IPS DF 19.7 (cell line): ENCODE measurements around the gene C16orf95.
"Not testable (repeated sequence)": the region's sequence is repeated elsewhere in the genome, so short reads cannot be mapped to it uniquely, and the experiment has no call there.

Experiments used
- DNase-seq: peaks from one replicate; pipeline ENCODE4 v3.0.0-alpha.2; 2013; ENCODE audit warnings: low read depth, low spot score

The C16orf95 gene

GRCh38 chr16:87291944-87292343, 25.2 kb downstream of the C16orf95 start:
- no peak for DNase-seq

- no peak for DNase-seq
Measured at GRCh38 chr16:87288753-87289362, 28.3 kb downstream of the C16orf95 start.

- DNase-seq = no peak
Measured at GRCh38 chr16:87286839-87287626, 30.2 kb downstream of the C16orf95 start.

- no peak for DNase-seq
Measured at GRCh38 chr16:87284183-87284582, 33.0 kb downstream of the C16orf95 start.

GRCh38 chr16:87279094-87279658, 38.0 kb downstream of the C16orf95 start:
- DNase-seq = no peak

- DNase-seq = peak; percentile 45
Measured at GRCh38 chr16:87278191-87279093, 38.8 kb downstream of the C16orf95 start.

GRCh38 chr16:87276924-87277323, 40.3 kb downstream of the C16orf95 start:
- no peak for DNase-seq

- no peak for DNase-seq
Measured at GRCh38 chr16:87276091-87276701, 41.0 kb downstream of the C16orf95 start.

- no peak for DNase-seq
Measured at GRCh38 chr16:87274794-87275193, 42.4 kb downstream of the C16orf95 start.

- no peak for DNase-seq
Measured at GRCh38 chr16:87273471-87274030, 43.6 kb downstream of the C16orf95 start.

- no peak for DNase-seq
Measured at GRCh38 chr16:87271256-87271655, 45.9 kb downstream of the C16orf95 start.

GRCh38 chr16:87267566-87267965, 49.6 kb downstream of the C16orf95 start:
- DNase-seq = no peak

- no peak for DNase-seq
Measured at GRCh38 chr16:87266846-87267245, 50.3 kb downstream of the C16orf95 start.

GRCh38 chr16:87265261-87265660, 51.9 kb downstream of the C16orf95 start:
- no peak for DNase-seq

- DNase-seq = no peak
Measured at GRCh38 chr16:87264634-87265033, 52.6 kb downstream of the C16orf95 start.

- no peak for DNase-seq
Measured at GRCh38 chr16:87263418-87264052, 53.7 kb downstream of the C16orf95 start.

GRCh38 chr16:87259431-87259830, 57.8 kb downstream of the C16orf95 start:
- DNase-seq = no peak

GRCh38 chr16:87258653-87259052, 58.5 kb downstream of the C16orf95 start:
- not testable (repeated sequence) for DNase-seq

- DNase-seq = no peak
Measured at GRCh38 chr16:87255866-87256265, 61.3 kb downstream of the C16orf95 start.

- no peak for DNase-seq
Measured at GRCh38 chr16:87254734-87255133, 62.5 kb downstream of the C16orf95 start.

GRCh38 chr16:87254296-87254695, 62.9 kb downstream of the C16orf95 start:
- no peak for DNase-seq
